ENCODE data around the gene HPN. TPM values are rescaled to one million over a fixed set of nuclear protein-coding genes. Genes with fewer than 3 reads are reported as not detected.
"Not testable (repeated sequence)": the region's sequence is repeated elsewhere in the genome, so short reads cannot be mapped to it uniquely, and the experiment has no call there.

Gene HPN
- polyA plus RNA-seq, 10 donors = 0.09 to 0.91 (median 0.41) TPM; not detected in 2

DNA sequence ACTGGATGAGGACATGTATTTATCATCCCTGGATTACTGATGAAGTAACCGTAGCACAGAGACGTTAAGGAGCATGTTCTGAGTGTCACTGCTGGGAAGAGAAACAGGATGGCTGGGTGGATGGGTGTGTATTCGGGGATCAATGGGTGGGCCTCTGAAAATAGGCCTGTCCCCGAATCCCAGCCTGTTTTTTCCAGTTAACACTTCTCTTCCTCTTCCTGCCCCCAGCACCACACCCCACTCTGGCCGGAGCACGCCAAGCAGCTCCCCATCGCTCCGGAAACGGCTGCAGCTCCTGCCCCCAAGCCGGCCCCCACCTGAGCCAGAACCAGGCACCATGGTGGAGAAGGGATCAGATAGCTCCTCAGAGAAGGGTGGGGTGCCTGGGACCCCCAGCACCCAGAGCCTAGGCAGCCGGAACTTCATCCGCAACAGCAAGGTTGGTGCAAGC lies 32.6 kb upstream of the HPN start:
- DNase-seq = no peak

DNA sequence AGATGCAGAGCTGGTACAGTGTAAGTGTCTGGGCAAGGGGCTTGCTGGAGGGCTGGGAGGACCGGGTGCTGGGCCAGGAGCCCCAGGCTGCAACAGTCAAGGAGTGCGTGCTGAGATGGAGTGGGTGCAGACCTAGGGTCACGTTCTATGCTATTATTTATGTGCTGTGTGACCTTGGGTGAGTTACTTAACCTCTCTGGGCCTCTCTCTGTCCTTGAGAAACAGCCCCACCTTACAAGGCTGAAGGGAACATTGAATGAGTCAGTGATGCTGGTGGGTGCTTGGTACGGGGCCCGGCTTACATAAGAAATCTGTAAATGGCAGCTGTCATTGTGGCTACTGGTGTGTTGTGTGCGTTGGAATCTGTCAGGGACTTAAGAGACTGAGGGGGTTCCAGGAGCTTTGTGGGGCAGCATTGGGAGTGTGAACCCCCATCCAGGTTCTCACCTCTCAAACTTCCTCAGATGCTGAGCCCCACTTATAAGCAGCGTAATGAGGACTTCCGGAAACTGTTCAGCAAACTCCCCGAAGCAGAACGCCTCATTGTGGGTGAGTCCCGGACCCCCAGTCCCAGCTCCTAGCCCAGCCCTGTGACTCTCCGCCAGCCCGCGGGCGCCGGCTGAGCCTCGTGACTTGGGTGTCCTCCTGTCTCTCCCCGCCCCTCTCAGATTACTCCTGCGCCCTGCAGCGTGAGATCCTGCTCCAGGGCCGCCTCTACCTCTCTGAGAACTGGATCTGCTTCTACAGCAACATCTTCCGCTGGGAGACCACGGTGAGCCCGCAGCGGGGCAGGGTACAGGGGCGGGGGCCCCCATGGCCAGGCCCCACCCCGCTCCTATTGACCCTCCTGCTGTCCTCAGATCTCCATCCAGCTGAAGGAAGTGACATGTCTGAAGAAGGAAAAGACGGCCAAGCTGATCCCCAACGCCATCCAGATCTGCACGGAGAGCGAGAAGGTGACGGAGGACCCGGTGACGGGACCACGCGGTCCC lies 31.8 kb upstream of the HPN start:
- no peak for DNase-seq

DNA sequence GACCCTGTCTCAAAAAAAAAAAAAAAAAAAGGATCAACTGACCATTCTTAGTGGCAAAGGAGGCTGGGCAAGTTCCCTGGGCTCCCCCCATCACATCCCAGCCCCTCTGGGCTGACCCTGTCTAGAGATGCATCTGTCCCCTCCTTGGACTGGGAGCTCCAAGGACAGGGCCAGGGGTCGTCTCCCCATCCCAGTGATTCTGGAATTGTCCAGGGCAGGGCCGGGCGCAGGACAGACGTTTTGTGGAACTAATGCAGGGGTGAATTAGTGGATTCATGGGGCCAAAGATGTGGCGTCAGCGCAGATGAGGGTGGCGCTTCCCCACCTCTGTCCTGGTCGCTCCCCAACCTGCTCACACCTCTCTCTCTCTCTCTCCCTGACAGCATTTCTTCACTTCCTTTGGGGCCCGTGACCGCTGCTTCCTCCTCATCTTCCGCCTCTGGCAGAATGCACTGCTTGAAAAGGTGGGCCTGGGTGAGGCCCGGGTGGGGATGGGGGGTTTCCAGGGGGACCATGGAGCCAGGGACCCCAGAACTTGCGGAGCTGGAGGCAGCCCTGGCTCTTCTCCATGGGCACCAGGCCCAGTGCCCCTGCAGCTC lies 30.3 kb upstream of the HPN start:
- DNase-seq = no peak

DNA sequence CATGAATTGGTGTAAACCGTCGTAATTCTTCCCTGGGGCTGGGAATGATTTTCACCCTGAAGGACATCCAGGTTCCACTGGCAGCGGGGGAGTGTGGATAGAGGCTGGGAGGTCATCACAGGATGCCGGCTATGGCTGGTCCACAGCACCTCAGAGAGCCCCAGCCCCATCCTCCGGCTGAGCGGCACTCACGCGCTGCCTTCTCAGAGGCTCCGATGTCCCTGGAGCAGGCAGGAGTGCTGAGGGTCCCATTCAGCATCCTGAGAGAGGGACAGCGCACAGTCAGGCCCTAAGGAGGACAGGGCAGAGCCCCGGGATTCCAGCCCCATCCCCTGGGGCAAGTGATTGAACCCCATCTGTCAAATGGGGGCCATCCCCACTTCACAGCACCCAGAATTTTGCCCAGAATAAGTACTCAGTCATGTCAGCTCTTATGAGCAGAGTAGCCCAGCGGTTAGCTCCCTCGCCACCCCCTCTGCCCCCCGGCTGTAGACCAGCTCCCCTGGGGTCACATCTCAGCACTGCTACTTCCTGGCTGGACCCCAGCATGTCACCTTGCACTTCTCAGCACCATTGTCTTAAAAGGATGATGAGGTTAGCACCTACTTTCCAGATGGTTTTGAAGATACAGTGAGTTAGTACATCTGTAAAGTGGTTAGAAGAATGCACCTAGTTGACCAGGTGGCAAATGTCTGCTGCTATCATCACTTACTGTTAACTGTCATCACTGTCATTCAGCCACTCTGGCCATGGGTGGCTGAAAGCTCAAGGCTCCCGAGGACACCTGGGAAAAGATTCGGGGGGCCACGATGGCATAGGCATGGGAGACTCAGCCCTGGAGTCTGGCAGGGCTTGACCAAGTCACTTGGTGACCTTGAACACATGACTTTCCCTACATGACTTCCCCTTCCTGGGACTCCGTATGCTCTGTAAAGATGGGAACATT lies 29.5 kb upstream of the HPN start:
- DNase-seq = no peak

DNA sequence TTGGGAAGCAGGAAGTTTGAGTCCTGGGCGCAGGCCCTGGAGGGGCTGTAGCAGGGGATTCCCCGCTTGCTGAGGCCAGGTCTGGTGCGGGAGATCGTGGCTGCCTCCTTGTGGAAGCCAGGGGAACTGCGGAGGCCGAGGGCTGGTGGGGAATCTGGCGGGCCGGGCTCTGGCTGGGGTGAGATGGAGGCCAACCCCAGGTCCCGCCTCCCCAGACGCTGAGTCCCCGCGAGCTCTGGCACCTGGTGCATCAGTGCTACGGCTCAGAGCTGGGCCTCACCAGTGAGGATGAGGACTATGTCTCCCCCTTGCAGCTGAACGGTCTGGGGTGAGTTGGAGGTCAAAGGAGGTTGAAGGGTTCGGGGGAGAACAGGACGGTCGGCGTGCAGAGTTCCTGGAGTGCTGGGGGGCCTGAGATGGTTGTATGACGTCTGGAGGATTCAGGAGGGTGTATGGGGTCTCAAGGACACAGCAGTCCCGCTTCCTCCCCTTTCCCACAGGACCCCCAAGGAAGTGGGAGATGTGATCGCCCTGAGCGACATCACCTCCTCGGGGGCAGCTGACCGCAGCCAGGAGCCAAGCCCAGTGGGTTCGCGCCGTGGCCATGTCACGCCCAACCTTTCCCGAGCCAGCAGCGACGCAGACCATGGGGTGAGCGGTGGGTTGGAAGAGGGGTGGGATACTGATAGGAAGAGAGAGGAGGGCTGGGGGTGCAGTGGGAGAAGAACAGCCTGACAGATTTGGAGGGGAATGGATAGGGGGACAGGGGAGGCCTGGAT lies 28.3 kb upstream of the HPN start:
- peak; percentile 38 to 81 (median 71) for DNase-seq

DNA sequence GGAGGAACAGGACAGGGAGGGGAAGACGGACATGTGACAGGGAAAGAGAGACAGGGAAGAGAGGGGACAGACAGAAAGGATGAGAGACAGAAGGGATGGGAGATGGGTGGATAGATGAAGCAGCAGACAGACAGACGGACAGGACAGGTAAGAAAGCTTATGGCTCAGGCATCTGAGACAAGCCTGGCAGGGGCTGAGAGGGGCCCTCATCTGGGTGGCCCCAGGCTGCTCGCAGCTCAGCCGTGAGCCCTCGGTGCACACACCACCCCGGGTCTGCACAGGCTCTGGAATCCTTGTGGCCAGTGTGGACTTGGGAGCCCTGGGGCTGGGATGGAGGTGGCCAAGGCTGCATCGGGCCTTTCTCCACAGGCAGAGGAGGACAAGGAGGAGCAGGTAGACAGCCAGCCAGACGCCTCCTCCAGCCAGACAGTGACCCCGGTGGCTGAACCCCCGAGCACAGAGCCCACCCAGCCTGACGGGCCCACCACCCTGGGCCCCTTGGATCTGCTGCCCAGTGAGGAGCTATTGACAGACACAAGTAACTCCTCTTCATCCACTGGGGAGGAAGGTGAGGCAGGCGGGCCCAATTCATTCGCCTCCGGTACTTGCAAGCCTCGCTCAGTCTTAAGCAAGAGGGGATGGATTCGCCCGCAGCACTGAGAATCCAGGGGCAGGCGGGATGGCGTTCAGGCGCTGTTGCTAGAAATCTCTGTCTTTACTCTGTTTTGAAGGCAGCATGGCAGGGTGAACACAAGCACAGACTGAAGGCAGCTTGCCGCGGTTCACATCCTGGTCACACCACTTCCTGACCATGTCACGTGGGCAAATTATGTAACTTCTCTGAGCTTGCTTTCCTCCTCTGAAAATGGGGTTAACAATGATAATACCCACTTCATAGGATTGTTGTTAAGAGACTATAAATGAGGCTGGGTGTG lies 27.4 kb upstream of the HPN start:
- no peak for DNase-seq

DNA sequence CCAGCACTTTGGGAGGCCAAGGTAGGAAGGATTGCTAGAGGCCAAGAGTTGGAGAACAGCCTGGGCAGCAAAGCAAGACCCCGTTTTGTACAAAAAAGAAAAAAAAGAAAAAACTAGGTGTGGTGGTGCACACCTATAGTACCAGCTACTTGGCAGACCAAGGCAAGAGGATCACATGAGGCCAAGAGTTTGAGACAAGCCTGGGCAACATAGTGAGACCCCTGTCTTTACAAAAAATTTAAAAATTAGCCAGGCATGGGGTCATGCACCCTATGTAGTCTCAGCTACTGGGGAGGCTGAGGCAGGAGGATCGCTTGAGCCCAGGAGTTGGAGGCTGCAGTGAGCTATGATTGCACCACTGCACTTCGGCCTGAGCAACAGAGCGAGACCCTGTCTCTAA lies 26.7 kb upstream of the HPN start:
- DNase-seq = not testable (repeated sequence)

DNA sequence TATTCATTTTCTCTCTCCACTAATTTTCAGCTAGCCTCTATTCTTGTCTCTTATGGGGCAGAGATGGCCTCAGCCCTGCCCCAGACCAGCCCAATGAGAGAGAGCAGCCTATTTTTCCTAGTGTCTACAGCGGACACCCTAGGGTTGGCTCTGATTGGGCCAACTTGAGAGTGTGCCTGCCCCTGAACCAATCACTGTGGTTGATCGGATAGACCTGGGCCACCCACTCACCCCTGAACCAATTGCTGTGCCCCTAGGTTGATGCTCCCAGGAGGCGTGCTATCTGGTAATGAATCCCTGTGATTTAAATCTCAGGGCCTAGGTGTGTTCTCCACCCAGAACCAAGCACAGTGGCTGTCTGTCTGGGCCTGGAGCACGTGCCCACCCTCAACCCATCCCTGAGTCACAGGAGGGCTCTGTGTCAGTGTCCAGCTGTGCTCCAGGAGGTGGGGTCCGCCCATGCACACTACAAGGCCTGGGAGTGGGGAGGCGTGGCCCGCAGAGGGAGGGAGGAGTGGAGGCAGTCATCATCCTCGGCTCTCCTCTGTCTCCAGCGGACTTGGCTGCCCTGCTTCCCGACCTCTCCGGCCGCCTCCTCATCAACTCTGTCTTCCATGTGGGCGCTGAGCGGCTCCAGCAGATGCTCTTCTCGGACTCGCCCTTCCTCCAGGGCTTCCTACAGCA lies 26.1 kb upstream of the HPN start:
- no peak for DNase-seq

DNA sequence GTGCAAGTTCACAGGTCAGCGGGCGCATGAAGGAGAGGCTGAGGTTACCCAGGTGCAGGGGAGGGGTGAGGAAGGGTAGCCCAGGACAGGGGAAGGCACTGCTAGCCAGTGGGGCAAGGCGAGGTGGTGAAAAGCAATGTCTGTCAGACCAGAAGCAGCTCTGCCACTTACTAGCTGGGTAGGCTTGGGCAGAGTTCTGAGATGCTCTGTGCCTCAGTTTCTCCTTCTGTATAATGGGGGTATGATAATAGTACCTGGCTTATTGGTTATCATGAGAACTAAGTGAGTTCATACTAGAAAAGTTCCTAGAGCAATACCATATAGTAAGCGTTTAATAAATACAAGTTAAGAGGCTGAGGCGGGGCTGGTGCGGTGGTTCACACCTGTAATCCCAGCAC lies 25.6 kb upstream of the HPN start:
- no peak for DNase-seq

DNA sequence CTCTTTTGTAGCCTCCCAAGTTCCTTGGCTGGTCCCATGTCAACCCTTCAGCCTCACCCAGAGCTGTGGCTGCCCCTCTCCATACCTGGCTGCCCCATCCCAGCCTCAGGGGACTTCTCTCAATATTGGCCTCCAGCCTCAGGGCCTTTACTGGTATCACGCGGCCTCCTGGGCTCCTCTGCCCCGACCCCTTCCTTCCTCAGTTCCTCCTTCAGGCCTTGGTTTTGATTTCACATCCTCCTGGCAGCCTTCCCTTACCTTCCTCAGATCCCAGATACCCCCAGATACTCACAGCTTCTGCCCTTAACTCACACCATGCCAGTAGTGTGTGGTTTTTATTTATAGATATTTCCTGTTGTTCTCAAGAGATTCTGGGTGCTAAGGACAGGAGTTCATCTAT lies 24.0 kb upstream of the HPN start:
- DNase-seq = no peak

DNA sequence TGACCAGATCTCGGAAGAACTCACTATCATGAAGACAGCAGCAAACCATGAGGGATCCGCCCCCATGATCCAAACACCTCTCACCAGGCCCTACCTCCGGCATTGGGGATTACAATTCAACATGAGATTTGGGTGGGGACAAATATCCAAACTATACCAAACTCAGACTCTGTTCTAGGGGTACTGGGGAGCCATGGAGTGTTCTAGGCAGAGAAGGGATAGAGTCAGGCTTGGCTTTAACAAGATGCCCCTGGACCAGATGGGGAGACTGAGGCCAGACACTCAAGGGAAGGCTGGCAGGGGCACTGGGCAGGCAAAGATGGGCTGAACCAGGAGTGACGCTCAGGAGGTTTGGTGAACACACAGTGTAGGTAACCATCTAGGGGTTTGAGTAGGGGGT lies 23.1 kb upstream of the HPN start:
- DNase-seq = no peak

DNA sequence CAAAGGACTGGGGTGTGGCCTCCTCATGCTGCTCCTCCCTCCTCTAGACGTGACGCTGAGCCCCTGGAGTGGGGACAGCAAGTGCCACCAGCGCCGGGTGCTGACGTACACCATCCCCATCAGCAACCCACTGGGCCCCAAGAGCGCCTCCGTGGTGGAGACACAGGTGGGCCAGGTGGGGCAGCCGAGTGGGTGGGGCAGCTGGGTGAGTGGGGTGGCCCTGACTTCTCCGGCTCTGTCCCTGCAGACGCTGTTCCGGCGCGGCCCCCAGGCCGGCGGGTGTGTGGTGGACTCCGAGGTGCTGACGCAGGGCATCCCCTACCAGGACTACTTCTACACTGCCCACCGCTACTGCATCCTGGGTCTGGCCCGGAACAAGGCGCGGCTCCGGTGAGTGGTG lies 22.4 kb upstream of the HPN start:
- no peak for DNase-seq

DNA sequence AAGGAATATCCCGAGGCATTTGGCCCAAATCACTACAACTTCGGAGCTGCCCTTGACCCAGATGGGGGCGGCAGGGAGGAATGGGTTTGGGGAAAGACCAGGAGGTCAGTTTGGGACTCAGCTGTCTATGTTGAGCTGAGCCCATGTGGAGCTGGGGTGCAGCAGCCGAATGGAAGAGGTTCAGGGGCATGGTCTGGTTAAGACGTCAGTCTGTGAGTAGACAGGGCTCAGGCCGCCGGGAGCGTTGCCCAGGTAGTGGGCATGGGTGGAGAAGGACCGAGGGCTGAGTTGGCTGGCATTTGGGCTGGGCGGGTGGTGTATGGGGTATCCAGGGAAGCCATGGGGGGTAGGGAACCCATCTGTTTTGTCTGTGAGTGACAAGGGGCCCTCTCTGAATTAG lies 20.5 kb upstream of the HPN start:
- DNase-seq = no peak

DNA sequence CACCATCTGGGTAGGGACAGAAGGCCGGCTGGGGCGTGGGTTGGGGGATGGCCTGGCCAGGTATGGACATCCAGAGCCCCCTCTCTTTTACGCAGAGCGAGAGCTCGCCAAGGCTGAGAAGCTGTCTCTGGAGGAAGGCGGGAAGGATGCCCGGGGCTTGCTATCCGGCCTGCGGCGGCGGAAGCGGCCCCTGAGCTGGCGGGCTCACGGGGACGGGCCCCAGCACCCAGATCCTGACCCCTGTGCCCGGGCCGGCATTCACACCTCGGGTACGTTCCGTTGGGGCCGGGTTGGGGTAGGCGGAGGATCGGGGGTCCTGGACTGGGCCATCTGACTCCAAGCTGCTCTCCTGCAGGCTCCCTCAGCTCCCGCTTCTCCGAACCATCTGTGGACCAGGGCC lies 19.9 kb upstream of the HPN start:
- DNase-seq = no peak

DNA sequence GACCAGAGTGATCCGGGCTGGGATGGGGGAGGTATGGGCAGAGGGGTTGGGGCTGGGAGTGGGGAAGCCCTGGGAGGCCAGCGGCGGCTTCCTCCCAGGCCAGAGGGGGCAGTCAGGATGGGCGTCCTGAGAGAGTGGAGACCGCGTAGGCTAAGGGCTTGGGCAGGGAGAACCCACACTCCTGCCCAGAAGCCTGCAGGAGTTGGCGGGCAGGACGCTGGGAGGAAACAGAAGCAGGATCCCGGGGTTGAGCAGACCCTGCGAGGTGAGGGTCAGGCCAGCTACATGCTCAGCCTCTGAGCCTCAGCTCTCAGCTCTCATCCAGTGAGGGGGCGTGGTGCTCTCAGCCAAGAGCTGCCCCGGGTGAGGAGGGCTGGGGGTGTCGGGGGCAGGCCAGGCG lies 19.1 kb upstream of the HPN start:
- DNase-seq = no peak

DNA sequence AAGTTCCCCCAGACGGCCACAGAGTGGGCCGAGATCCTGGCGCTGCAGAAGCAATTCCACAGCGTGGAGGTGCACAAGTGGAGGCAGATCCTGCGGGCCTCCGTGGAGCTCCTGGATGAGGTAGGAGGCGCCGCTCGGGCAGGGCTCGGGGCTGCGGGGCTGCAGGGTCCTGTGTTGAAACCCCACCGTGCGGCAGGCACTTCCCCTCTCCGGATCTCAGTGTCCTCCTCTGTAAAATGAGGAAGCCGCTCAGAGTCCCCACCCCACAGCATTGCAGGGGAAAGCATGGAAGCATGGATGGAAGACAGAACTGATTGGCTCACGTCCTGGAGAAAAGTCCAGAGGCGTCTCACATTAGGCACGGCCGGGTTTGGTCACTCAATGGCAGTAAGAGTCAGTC lies 18.1 kb upstream of the HPN start:
- DNase-seq = no peak

DNA sequence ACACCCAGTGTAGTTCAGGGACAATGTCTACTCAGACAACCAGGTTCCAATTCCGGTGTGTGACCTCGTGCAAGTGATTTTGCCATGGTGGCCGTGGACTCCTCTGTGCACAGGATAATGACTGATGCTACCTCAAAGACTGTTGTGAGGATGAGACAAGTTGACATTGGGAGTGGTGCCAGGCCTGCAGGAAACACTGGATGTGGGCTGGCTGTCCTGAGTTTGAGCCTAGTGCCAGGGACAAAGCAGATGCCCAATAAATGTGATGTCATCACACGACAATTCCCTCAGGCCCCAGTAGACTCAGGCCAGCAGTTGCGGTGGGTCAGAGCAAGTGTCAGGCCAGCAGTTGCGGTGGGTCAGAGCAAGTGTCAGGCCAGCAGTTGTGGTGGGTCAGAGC lies 17.4 kb upstream of the HPN start:
- DNase-seq = no peak

DNA sequence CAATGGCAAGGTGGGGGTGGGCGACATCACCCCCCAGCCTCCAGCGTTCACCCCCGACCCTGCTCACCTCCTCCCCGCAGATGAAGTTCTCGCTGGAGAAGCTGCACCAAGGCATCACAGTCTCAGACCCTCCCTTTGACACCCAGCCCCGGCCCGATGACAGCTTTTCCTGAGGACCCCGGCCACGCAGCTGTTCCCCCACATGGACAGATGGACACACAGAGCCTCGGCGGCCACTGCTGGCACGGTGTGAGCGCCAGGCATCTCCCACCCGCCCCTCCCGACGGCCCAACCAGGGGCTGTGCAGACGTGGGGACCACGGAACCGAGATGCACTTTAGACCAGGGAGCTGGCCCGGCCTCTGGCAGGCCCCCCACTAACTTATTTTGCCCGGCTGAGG lies 15.6 kb upstream of the HPN start:
- DNase-seq = no peak

DNA sequence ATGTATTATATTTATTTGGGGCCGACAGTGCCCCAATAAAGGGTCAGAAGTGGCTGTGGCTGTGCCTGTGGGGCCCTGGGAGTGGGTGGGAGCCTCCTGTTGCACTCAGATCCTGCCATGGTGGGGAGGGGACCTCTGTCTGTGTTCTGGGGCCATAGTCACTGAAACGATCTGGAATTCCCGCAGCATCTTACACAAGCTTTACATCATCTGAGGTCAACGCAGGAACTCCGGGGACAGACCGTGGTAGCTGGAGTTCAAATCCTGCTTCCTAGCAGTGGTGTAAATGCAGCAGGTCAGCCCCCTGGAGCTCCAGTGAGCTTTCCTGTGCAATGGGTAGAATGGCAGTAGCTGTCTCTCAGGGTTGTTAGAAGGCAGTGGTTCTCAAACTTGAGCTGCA lies 15.1 kb upstream of the HPN start:
- DNase-seq = no peak

DNA sequence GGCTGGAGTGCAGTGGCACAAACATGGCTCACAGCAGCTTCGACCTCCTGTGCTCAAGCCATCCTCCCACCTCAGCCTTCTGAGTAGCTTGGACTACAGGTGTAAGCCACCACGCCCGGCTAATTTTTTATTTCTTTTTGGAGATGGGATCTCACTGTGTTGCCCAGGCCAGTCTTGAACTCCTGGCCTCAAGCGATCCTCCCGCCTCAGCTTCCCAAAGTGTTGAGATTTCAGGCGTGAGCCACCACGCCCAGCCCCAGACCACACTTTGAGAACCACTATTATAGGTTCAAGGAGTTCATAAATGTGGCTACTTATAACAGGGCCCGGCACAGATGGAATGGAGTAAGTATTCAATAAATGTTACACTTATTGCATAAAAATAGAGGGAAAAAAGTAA lies 14.5 kb upstream of the HPN start:
- DNase-seq = no peak
